SU-DHL-6 (cell line): Measurements from ENCODE around the gene TMEM141.
"Not testable (repeated sequence)": the region's sequence is repeated elsewhere in the genome, so short reads cannot be mapped to it uniquely, and the experiment has no call there.

Experiments
- H2AFZ ChIP-seq: fragments of 200-600 bp; sonication (generic); 2 replicates; pipeline ENCODE4 v1.6.1; 2014; ENCODE audit warnings: low read depth, mild to moderate bottlenecking, moderate library complexity, mixed read lengths, antibody characterized with exemption, low read length; ENCODE audit not compliant: severe bottlenecking
- H3F3A ChIP-seq: fragments of 200-600 bp; shearing (Covaris generic); 2 replicates; pipeline ENCODE4 v1.6.0; 2016; ENCODE audit warnings: antibody characterized with exemption, mild to moderate bottlenecking; ENCODE audit not compliant: insufficient read depth
- H3K27ac ChIP-seq: fragments of 200-600 bp; sonication (generic); 2 replicates; pipeline ENCODE4 v1.5.1; 2016; ENCODE audit warnings: low read depth, mild to moderate bottlenecking, low read length, moderate library complexity, mixed read lengths
- H3K27me3 ChIP-seq: fragments of 200-600 bp; sonication (generic), shearing (Covaris generic); 2 replicates; pipeline ENCODE4 v1.6.0; 2014; ENCODE audit warnings: mild to moderate bottlenecking, low read length
- H3K36me3 ChIP-seq: fragments of 200-600 bp; sonication (generic); 2 replicates; pipeline ENCODE4 v1.6.1; 2014; ENCODE audit warnings: mild to moderate bottlenecking, low read length, mixed read lengths
- H3K4me2 ChIP-seq: fragments of 300-600, 200-600 bp; shearing (Covaris generic), sonication (generic); 2 replicates; pipeline ENCODE4 v1.6.0; 2014; ENCODE audit warnings: low read length, low read depth, mild to moderate bottlenecking; ENCODE audit not compliant: poor library complexity, severe bottlenecking
- H3K4me3 ChIP-seq: fragments of 200-600 bp; sonication (generic); 2 replicates; pipeline ENCODE4 v1.5.1; 2014; ENCODE audit warnings: antibody characterized with exemption, low read length, mild to moderate bottlenecking, mixed read lengths; ENCODE audit not compliant: insufficient read depth, poor library complexity, severe bottlenecking
- H3K79me2 ChIP-seq: fragments of 200-600 bp; sonication (generic); 2 replicates; pipeline ENCODE4 v1.6.1; 2014; ENCODE audit warnings: mild to moderate bottlenecking, low read length, moderate library complexity; ENCODE audit not compliant: insufficient read depth
- H3K9ac ChIP-seq: fragments of 200-600 bp; sonication (generic); 2 replicates; pipeline ENCODE4 v1.7.0; 2014; ENCODE audit warnings: mild to moderate bottlenecking, low read length
- H3K9me2 ChIP-seq: fragments of 200-600 bp; sonication (generic); replicated peaks from 2 replicates; pipeline ENCODE4 v1.6.1; 2014; ENCODE audit warnings: low read length; ENCODE audit not compliant: insufficient read depth
- H3K9me3 ChIP-seq: fragments of 200-600 bp; sonication (generic); 2 replicates; pipeline ENCODE4 v1.6.1; 2014; ENCODE audit warnings: low read length, mixed read lengths; ENCODE audit not compliant: insufficient read depth
- H4K20me1 ChIP-seq: fragments of 200-600 bp; sonication (generic); 2 replicates; pipeline ENCODE4 v1.6.1; 2014; ENCODE audit warnings: low read depth, mild to moderate bottlenecking, antibody characterized with exemption, low read length, moderate library complexity, mixed read lengths
- EZH2phosphoT487 ChIP-seq: fragments of 200-600 bp; sonication (generic), shearing (Covaris generic); conservative IDR thresholded peaks from 2 replicates; pipeline ENCODE4 v1.6.1; 2018; ENCODE audit warnings: mild to moderate bottlenecking, antibody characterized with exemption, low read length, moderate library complexity, mixed read lengths
- TF ChIP-seq, protein P1 (sequence below): fragments of 200-600 bp; sonication (generic); IDR thresholded peaks from one replicate; pipeline ENCODE4 v1.5.1; 2017; ENCODE audit warnings: antibody characterized with exemption, mild to moderate bottlenecking, low read length, moderate library complexity; ENCODE audit not compliant: insufficient read depth, poor library complexity, severe bottlenecking

The TMEM141 gene

DNA sequence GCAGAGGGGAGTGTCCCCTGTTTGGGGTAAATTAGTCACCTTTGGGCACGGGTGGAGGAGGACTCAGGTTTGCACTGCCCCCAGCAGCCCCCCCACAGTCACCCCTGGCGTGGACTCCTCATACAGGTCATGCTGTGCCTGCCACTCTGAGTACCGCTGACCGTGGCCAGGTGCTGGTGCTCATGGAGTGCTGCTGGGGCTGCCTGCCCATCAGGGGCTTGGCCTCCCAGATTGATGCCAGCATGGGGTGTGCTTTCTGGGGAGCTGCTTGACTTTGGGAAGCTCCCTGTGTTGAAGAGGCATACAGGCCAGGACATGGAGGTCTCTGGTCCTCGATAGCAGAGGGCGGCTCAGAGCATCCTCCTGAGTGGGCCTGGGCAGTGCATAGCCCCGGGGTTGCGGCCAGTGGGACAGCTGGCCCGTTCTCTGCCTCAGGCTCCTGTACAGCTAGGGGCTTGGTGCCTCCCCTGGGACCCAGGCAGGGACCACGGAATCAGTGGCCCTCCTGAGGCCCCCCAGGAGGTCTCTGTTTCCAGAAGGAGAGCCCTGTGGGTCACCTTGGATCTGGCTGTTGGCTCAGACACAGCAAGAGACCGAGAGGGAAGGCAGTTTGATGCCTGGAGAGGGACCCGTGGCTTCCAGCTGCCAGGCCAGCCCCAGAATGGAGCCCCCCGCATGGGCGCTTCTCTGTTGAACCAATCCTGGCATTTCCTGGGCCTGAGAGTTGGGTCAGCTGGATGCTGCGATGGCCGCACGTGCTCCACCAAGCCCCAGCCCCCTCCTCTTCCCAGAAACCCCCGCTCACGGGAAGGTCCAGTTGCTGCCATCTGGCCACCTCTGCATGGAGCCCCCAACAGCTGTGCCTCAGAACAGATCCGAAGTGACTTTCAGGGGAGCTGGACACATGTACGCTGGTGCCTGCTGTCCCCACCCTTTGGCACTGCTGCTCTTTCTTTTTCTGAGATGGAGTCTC lies 45.1 kb downstream of the TMEM141 start:
- H3K9ac ChIP-seq, result no peak overlapping the region
- no peaks in the 10 kb centered on the region for H3F3A ChIP-seq
- no peak overlapping the region for H2AFZ ChIP-seq
- H3K4me2 ChIP-seq, result no peak overlapping the region
- no peaks in the 10 kb centered on the region for H3K9me2 ChIP-seq
- H4K20me1 ChIP-seq, result no peaks in the 10 kb centered on the region
- H3K27ac ChIP-seq, result no peak overlapping the region
- no peaks in the 10 kb centered on the region for H3K27me3 ChIP-seq
- H3K9me3 ChIP-seq, result no peaks in the 10 kb centered on the region
- TF ChIP-seq EZH2phosphoT487, result no peak
- TF ChIP-seq, protein P1, sequence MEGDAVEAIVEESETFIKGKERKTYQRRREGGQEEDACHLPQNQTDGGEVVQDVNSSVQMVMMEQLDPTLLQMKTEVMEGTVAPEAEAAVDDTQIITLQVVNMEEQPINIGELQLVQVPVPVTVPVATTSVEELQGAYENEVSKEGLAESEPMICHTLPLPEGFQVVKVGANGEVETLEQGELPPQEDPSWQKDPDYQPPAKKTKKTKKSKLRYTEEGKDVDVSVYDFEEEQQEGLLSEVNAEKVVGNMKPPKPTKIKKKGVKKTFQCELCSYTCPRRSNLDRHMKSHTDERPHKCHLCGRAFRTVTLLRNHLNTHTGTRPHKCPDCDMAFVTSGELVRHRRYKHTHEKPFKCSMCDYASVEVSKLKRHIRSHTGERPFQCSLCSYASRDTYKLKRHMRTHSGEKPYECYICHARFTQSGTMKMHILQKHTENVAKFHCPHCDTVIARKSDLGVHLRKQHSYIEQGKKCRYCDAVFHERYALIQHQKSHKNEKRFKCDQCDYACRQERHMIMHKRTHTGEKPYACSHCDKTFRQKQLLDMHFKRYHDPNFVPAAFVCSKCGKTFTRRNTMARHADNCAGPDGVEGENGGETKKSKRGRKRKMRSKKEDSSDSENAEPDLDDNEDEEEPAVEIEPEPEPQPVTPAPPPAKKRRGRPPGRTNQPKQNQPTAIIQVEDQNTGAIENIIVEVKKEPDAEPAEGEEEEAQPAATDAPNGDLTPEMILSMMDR, result no peak
- H3K36me3 ChIP-seq, result no peaks in the 10 kb centered on the region
- H3K4me3 ChIP-seq, result no peak overlapping the region
- H3K79me2 ChIP-seq, result no peaks in the 10 kb centered on the region

DNA sequence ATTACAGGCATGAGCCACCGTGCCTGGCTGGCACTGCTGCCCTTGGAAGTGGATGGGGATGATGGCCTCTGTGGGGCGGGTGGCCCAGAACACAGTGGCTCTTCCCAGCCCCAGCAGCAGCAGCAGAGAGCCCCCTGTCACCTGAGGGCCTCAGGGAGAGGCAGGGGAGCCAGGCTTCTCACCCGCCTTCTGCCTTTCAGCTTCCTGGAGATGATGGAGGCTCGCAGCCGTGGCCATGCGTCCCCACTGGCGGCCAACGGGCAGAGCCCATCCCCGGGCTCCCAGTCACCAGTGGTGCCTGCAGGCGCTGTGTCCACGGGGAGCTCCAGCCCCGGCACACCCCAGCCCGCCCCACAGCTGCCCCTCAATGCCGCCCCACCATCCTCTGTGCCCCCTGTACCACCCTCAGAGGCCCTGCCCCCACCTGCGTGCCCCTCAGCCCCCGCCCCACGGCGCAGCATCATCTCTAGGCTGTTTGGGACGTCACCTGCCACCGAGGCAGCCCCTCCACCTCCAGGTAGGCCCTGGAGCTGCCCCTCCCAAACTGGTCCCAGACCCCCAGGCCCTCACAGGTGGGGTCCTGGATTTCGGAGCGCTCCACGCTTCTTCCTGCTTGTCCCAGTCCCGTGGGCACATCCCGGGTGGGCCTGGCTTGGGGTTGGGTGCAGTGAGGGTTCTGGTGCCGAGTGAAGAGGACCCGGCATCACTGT lies 46.2 kb downstream of the TMEM141 start:
- no peak for TF ChIP-seq EZH2phosphoT487
- TF ChIP-seq, protein P1, result no peak
- Histone ChIP-seq H3K36me3 (no peaks in the 10 kb centered on the region), H3K79me2 (no peaks in the 10 kb centered on the region)

DNA sequence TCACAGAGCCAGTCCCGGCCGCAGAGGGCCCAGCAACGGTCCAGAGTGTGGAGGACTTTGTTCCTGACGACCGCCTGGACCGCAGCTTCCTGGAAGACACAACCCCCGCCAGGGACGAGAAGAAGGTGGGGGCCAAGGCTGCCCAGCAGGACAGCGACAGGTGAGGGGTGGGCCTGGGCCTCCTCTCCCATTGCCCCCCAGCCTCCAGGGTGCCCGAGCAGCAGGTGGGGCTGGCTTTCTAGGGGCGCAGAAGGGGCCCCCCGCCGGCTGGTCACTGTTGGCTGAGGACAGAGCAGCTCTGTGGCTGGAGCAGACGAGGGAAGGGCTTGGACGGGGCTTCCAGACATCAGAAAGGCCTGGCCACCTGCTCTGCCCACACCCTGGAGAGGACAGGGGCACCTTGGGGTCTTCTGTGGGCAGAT lies 46.7 kb downstream of the TMEM141 start:
- not testable (repeated sequence) for H3F3A ChIP-seq, H3K27ac ChIP-seq, H3K36me3 ChIP-seq, H3K79me2 ChIP-seq, H3K4me2 ChIP-seq, H2AFZ ChIP-seq, H4K20me1 ChIP-seq, H3K9me3 ChIP-seq, H3K9ac ChIP-seq, H3K4me3 ChIP-seq, H3K27me3 ChIP-seq, H3K9me2 ChIP-seq

More for the DNA sequence above, 46.2 kb downstream of the TMEM141 start:
- Histone ChIP-seq H3K27me3 (no peaks in the 10 kb centered on the region), H3K9me2 (no peaks in the 10 kb centered on the region), H2AFZ (no peak overlapping the region), H3K9ac (no peak overlapping the region), H4K20me1 (no peaks in the 10 kb centered on the region), H3K4me2 (no peak overlapping the region), H3F3A (no peaks in the 10 kb centered on the region; the same call in 1 of the 2 replicates), H3K27ac (no peak overlapping the region), H3K9me3 (no peaks in the 10 kb centered on the region), H3K4me3 (no peak overlapping the region)
